BLaER1 (cell line): Measurements from ENCODE around the gene TBX3.

Experiments
- H3K27ac ChIP-seq: shearing (Covaris generic); formaldehyde crosslinking; 2 replicates; pipeline ENCODE4 v1.8.1; 2022
- H3K27me3 ChIP-seq: shearing (Covaris generic); formaldehyde crosslinking; 2 replicates; pipeline ENCODE4 v1.8.1; 2022
- H3K36me3 ChIP-seq: shearing (Covaris generic); formaldehyde crosslinking; 2 replicates; pipeline ENCODE4 v1.8.1; 2022
- H3K4me1 ChIP-seq: shearing (Covaris generic); formaldehyde crosslinking; 2 replicates; pipeline ENCODE4 v1.8.1; 2022
- H3K4me2 ChIP-seq: shearing (Covaris generic); formaldehyde crosslinking; 2 replicates; pipeline ENCODE4 v1.8.1; 2022
- H3K4me3 ChIP-seq: shearing (Covaris generic); formaldehyde crosslinking; 2 replicates; pipeline ENCODE4 v1.8.1; 2022
- H3K9ac ChIP-seq: shearing (Covaris generic); formaldehyde crosslinking; 2 replicates; pipeline ENCODE4 v1.8.1; 2022
- H3K9me3 ChIP-seq: shearing (Covaris generic); formaldehyde crosslinking; 2 replicates; pipeline ENCODE4 v1.8.1; 2022
- H4K20me1 ChIP-seq: shearing (Covaris generic); formaldehyde crosslinking; 2 replicates; pipeline ENCODE4 v1.8.1; 2022
- Cebpa-rat ChIP-seq: shearing (Covaris generic); IDR thresholded peaks from 2 replicates; pipeline ENCODE4 v1.8.1; 2022

TBX3 gene

GRCh38 chr12:114676142-114676741 is 7.7 kb downstream of the TBX3 start:
- no peak for TF ChIP-seq Cebpa-rat
- peaks cover 6% of the 10 kb centered on the region; the same call in 1 of the 2 replicates for H3K9me3 ChIP-seq
- H3K9ac ChIP-seq: no peak overlapping the region
- H3K4me2 ChIP-seq: no peak overlapping the region
- peaks cover 6% of the 10 kb centered on the region; the same call in 1 of the 2 replicates for H3K36me3 ChIP-seq
- no peak overlapping the region for H3K4me3 ChIP-seq
- H4K20me1 ChIP-seq: peaks cover 70% of the 10 kb centered on the region
- peaks cover 96% of the 10 kb centered on the region for H3K27me3 ChIP-seq
- no peaks in the 10 kb centered on the region for H3K4me1 ChIP-seq
- H3K27ac ChIP-seq: no peak overlapping the region

- H3K27me3 ChIP-seq: peaks cover 96% of the 10 kb centered on the region
Measured at GRCh38 chr12:114674251-114675047, 9.5 kb downstream of the TBX3 start.

GRCh38 chr12:114673901-114674250 is 10.1 kb downstream of the TBX3 start:
- H4K20me1 ChIP-seq: peaks cover 71% of the 10 kb centered on the region

More at GRCh38 chr12:114674251-114675047, 9.5 kb downstream of the TBX3 start:
- peaks cover 6% of the 10 kb centered on the region; the same call in 1 of the 2 replicates for H3K36me3 ChIP-seq
- H3K4me3 ChIP-seq: no peak overlapping the region
- no peak for TF ChIP-seq Cebpa-rat
- no peak overlapping the region for H3K4me2 ChIP-seq
- no peak overlapping the region for H3K27ac ChIP-seq
- no peaks in the 10 kb centered on the region for H3K4me1 ChIP-seq
- no peaks in the 10 kb centered on the region for H3K9me3 ChIP-seq
- no peak overlapping the region for H3K9ac ChIP-seq
- peaks cover 72% of the 10 kb centered on the region for H4K20me1 ChIP-seq

GRCh38 chr12:114673169-114673833 is 10.7 kb downstream of the TBX3 start:
- no peaks in the 10 kb centered on the region for H3K9me3 ChIP-seq
- no peak overlapping the region for H3K4me2 ChIP-seq
- H3K27ac ChIP-seq: no peak overlapping the region
- 0 out of 2 replicates have a peak, but pooled peaks cover 2% of the 10 kb centered on the region for H3K4me1 ChIP-seq
- no peak overlapping the region for H3K4me3 ChIP-seq
- H4K20me1 ChIP-seq: peaks cover 65% of the 10 kb centered on the region
- TF ChIP-seq Cebpa-rat: no peak
- H3K9ac ChIP-seq: no peak overlapping the region
- H3K36me3 ChIP-seq: peaks cover 6% of the 10 kb centered on the region; the same call in 1 of the 2 replicates
- H3K27me3 ChIP-seq: peaks cover 96% of the 10 kb centered on the region

More at GRCh38 chr12:114673901-114674250, 10.1 kb downstream of the TBX3 start:
- Histone ChIP-seq H3K27ac (no peak overlapping the region), H3K36me3 (peaks cover 6% of the 10 kb centered on the region; the same call in 1 of the 2 replicates), H3K9ac (no peak overlapping the region), H3K27me3 (peaks cover 96% of the 10 kb centered on the region), H3K4me3 (no peak overlapping the region), H3K4me1 (no peaks in the 10 kb centered on the region), H3K9me3 (no peaks in the 10 kb centered on the region), H3K4me2 (no peak overlapping the region)
- no peak for TF ChIP-seq Cebpa-rat

GRCh38 chr12:114672817-114673168 is 11.2 kb downstream of the TBX3 start:
- Histone ChIP-seq H3K36me3 (peaks cover 6% of the 10 kb centered on the region; the same call in 1 of the 2 replicates), H3K27me3 (peaks cover 96% of the 10 kb centered on the region), H3K27ac (no peak overlapping the region), H3K9ac (no peak overlapping the region), H3K9me3 (no peaks in the 10 kb centered on the region), H3K4me3 (no peak overlapping the region), H3K4me1 (peaks cover 7% of the 10 kb centered on the region), H4K20me1 (peaks cover 67% of the 10 kb centered on the region), H3K4me2 (no peak overlapping the region)
- TF ChIP-seq Cebpa-rat: no peak

GRCh38 chr12:114671443-114672411 is 12.2 kb downstream of the TBX3 start:
- Histone ChIP-seq H3K27me3 (peaks cover 99% of the 10 kb centered on the region), H4K20me1 (peaks cover 78% of the 10 kb centered on the region), H3K4me2 (no peak overlapping the region), H3K9ac (no peak overlapping the region), H3K36me3 (peaks cover 6% of the 10 kb centered on the region; the same call in 1 of the 2 replicates), H3K4me1 (peaks cover 18% of the 10 kb centered on the region), H3K27ac (no peak overlapping the region), H3K4me3 (no peak overlapping the region), H3K9me3 (no peaks in the 10 kb centered on the region)
- TF ChIP-seq Cebpa-rat: no peak

GRCh38 chr12:114671066-114671442 is 12.9 kb downstream of the TBX3 start:
- peaks cover 6% of the 10 kb centered on the region; the same call in 1 of the 2 replicates for H3K36me3 ChIP-seq
- H3K27ac ChIP-seq: no peak overlapping the region
- H3K4me1 ChIP-seq: peaks cover 25% of the 10 kb centered on the region
- H3K4me3 ChIP-seq: no peak overlapping the region
- no peak overlapping the region for H3K9ac ChIP-seq
- H3K4me2 ChIP-seq: no peak overlapping the region
- TF ChIP-seq Cebpa-rat: no peak
- H3K9me3 ChIP-seq: no peaks in the 10 kb centered on the region
- H3K27me3 ChIP-seq: peaks cover 99% of the 10 kb centered on the region
- peaks cover 79% of the 10 kb centered on the region for H4K20me1 ChIP-seq

- H3K4me3 ChIP-seq: no peak overlapping the region
- H3K27ac ChIP-seq: no peak overlapping the region
- no peak overlapping the region for H3K4me2 ChIP-seq
- H3K27me3 ChIP-seq: peaks cover 100% of the 10 kb centered on the region
- H4K20me1 ChIP-seq: peaks cover 82% of the 10 kb centered on the region
- no peaks in the 10 kb centered on the region for H3K9me3 ChIP-seq
- H3K36me3 ChIP-seq: 0 out of 2 replicates have a peak, but pooled peaks cover 6% of the 10 kb centered on the region
- H3K4me1 ChIP-seq: peaks cover 31% of the 10 kb centered on the region
- TF ChIP-seq Cebpa-rat: no peak
- no peak overlapping the region for H3K9ac ChIP-seq
Measured at GRCh38 chr12:114670291-114670980, 13.5 kb downstream of the TBX3 start.
